Measurements from ENCODE around the gene TAX1BP3.

- no peak for TF ChIP-seq POLR2A (IDR thresholded peaks at IDR 0.05)
- TF ChIP-seq, protein P1, sequence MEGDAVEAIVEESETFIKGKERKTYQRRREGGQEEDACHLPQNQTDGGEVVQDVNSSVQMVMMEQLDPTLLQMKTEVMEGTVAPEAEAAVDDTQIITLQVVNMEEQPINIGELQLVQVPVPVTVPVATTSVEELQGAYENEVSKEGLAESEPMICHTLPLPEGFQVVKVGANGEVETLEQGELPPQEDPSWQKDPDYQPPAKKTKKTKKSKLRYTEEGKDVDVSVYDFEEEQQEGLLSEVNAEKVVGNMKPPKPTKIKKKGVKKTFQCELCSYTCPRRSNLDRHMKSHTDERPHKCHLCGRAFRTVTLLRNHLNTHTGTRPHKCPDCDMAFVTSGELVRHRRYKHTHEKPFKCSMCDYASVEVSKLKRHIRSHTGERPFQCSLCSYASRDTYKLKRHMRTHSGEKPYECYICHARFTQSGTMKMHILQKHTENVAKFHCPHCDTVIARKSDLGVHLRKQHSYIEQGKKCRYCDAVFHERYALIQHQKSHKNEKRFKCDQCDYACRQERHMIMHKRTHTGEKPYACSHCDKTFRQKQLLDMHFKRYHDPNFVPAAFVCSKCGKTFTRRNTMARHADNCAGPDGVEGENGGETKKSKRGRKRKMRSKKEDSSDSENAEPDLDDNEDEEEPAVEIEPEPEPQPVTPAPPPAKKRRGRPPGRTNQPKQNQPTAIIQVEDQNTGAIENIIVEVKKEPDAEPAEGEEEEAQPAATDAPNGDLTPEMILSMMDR (IDR thresholded peaks at IDR 0.05) = no peak
Observed at GRCh38 chr17:3695723-3696411, 27.5 kb upstream of the TAX1BP3 start, which contains the start of gene P2RX5.

All from body of pancreas (tissue), 4 donors.